Epithelial cell of proximal tubule (primary cell): ENCODE measurements around the gene KIF2C. TPM values are rescaled to one million over a fixed set of nuclear protein-coding genes. Genes with fewer than 3 reads are reported as not detected.

Source experiments
- DNase-seq: peaks from one replicate; pipeline ENCODE4 v3.0.0-alpha.2; 2011; ENCODE audit warnings: low read depth
- H3K4me3 ChIP-seq: 2 replicates; pipeline ENCODE4 v1.5.1; 2011; ENCODE audit warnings: low read depth, mild to moderate bottlenecking, low read length
- CTCF ChIP-seq: conservative IDR thresholded peaks from 2 replicates; pipeline ENCODE4 v1.5.1; 2012; ENCODE audit warnings: low read depth, mild to moderate bottlenecking, low read length
- total RNA-seq: library from RNA; depleted of rRNA; stranded (reverse); fragments of >200 nt; gene quantifications from 2 replicates; pipeline ENCODE4 v1.2.3, GENCODE V29; 2015

KIF2C gene
- total RNA-seq, 1 donor from 2014 or later: 72.8 TPM

- H3K4me3 ChIP-seq: no peak overlapping the region
- TF ChIP-seq CTCF: no peak
- no peak for DNase-seq
Observed at GRCh38 chr1:44817307-44817706, 77.7 kb downstream of the KIF2C start.

Other genes starting within 250 kb of the KIF2C start
- 6.3 and 9.3 TPM in 2 replicates for gene TMEM53, start 65.4 kb upstream of the KIF2C start, total RNA-seq
- gene ARMH1, start 65.1 kb upstream of the KIF2C start, total RNA-seq: not detected in 2 replicates
- gene RNU5D-1, start 8.7 kb upstream of the KIF2C start, total RNA-seq: not detected in 2 replicates
- 2,248 and 2,814 TPM in 2 replicates for gene RPS8, start 35.7 kb downstream of the KIF2C start, total RNA-seq
- gene BEST4, start 48.3 kb downstream of the KIF2C start, total RNA-seq: 0.07 and 0.12 TPM in 2 replicates
- 25.5 and 51.1 TPM in 2 replicates for gene PLK3, start 60.5 kb downstream of the KIF2C start, total RNA-seq
- gene DYNLT4, start 67.5 kb downstream of the KIF2C start, total RNA-seq: 0.29 TPM in 1 of 2 replicates, not detected in the other
- 0.29 and 2.8 TPM in 2 replicates for gene BTBD19, start 68.7 kb downstream of the KIF2C start, total RNA-seq
- gene PTCH2, start 103.4 kb downstream of the KIF2C start, total RNA-seq: under 0.01 TPM in 1 of 2 replicates, not detected in the other
- gene EIF2B3, start 246.8 kb downstream of the KIF2C start, total RNA-seq: 27.0 and 36.4 TPM in 2 replicates